HG02884 (cell line): ENCODE results near the gene CLTCL1.

Experiments used
- ATAC-seq: cut with Tn5 transposase; IDR thresholded peaks from one replicate; pipeline ENCODE4 v1.9.1; 2021; ENCODE audit warnings: mild to moderate bottlenecking, moderate library complexity; ENCODE audit not compliant: unreplicated experiment

The CLTCL1 gene

GRCh38 chr22:19134176-19134831, 157.2 kb downstream of the CLTCL1 start:
- no peak for ATAC-seq

- ATAC-seq, result no peak
Observed at GRCh38 chr22:19133561-19133960, 158.0 kb downstream of the CLTCL1 start.

- no peak for ATAC-seq
Observed at GRCh38 chr22:19132693-19133400, 158.7 kb downstream of the CLTCL1 start.

- no peak for ATAC-seq
Observed at GRCh38 chr22:19132153-19132552, 159.4 kb downstream of the CLTCL1 start.

GRCh38 chr22:19131685-19132015, 159.9 kb downstream of the CLTCL1 start:
- no peak for ATAC-seq

GRCh38 chr22:19130959-19131684, 160.4 kb downstream of the CLTCL1 start, which contains the start of gene TSSK2:
Gene TSSK2 (plus strand): TSS chr22:19131308. CDS start chr22:19131400, 92 bp downstream.
- ATAC-seq, result no peak

- ATAC-seq, result no peak
Observed at GRCh38 chr22:19129871-19130270, 161.6 kb downstream of the CLTCL1 start.
